ENCODE results near the gene ANKRD34A. TPM values are rescaled to one million over a fixed set of nuclear protein-coding genes. Genes with fewer than 3 reads are reported as not detected.

ANKRD34A gene
- total and polyA plus RNA-seq, 2 donors from 2014 or later = 0.37 to 0.76 TPM

GRCh38 chr1:145974721-145975120 lies 10.3 kb upstream of the ANKRD34A start:
- Histone ChIP-seq H3K9me3 (ENCODE audit: control insufficient read depth in 2 of 3, insufficient read depth in 1 of 3, low read length in 3 of 3) (no peaks in the 10 kb centered on the region), H3K4me3 (ENCODE audit: low read length in 3 of 3) (no peak overlapping the region), H3K36me3 (ENCODE audit: control insufficient read depth in 2 of 3, insufficient read depth in 3 of 3, low read length in 3 of 3) (no peaks in the 10 kb centered on the region), H3K27ac (ENCODE audit: low read depth in 2 of 2, low read length in 2 of 2) (no peak overlapping the region), H3K4me1 (ENCODE audit: control insufficient read depth in 2 of 3, insufficient read depth in 2 of 3, low read depth in 1 of 3, low read length in 3 of 3) (peaks cover 18 to 19% (median 19%) of the 10 kb centered on the region in 3 donors), H3K27me3 (ENCODE audit: control insufficient read depth, insufficient read depth, low read length) (no peaks in the 10 kb centered on the region), H3K9ac (ENCODE audit: low read length in 3 of 3) (no peak overlapping the region)
- intact Hi-C loops (cut with DNase I) = loop anchor here (5.0 kb wide), 1 partner anchor 43 kb away; no protein-coding TSS in a partner anchor
- FAIRE-seq = no peak
- DNase-seq = peak in 1 of 5 donors; percentile 16
- TF ChIP-seq CTCF (IDR thresholded peaks at IDR 0.05; ENCODE audit: borderline replicate concordance, extremely low read depth, insufficient read depth) = no peak

GRCh38 chr1:145972580-145972979 lies 8.2 kb upstream of the ANKRD34A start:
- no peak overlapping the region for H3K9ac ChIP-seq (ENCODE audit: low read length in 3 of 3)
- no peak overlapping the region for H3K27ac ChIP-seq (ENCODE audit: low read depth in 2 of 2, low read length in 2 of 2)
- DNase-seq (no peak), FAIRE-seq (no peak)
- intact Hi-C loops (cut with DNase I) = loop anchor here (5.0 kb wide), 1 partner anchor 45 kb away; no protein-coding TSS in a partner anchor
- TF ChIP-seq CTCF (IDR thresholded peaks at IDR 0.05; ENCODE audit: borderline replicate concordance, extremely low read depth, insufficient read depth) = no peak
- H3K27me3 ChIP-seq (ENCODE audit: control insufficient read depth, insufficient read depth, low read length) = no peaks in the 10 kb centered on the region
- no peak overlapping the region for H3K4me3 ChIP-seq (ENCODE audit: low read length in 3 of 3)
- peaks cover 0 to 4% (median under 1%) of the 10 kb centered on the region in 3 donors for H3K4me1 ChIP-seq (ENCODE audit: control insufficient read depth in 2 of 3, insufficient read depth in 2 of 3, low read depth in 1 of 3, low read length in 3 of 3)
- peaks cover 0 to 1% (median 0%) of the 10 kb centered on the region in 3 donors for H3K9me3 ChIP-seq (ENCODE audit: control insufficient read depth in 2 of 3, insufficient read depth in 1 of 3, low read length in 3 of 3)
- no peaks in the 10 kb centered on the region for H3K36me3 ChIP-seq (ENCODE audit: control insufficient read depth in 2 of 3, insufficient read depth in 3 of 3, low read length in 3 of 3)

- Histone ChIP-seq H3K4me1 (ENCODE audit: control insufficient read depth in 2 of 3, insufficient read depth in 2 of 3, low read depth in 1 of 3, low read length in 3 of 3) (peaks cover 2 to 15% (median 4%) of the 10 kb centered on the region in 3 donors), H3K9me3 (ENCODE audit: control insufficient read depth in 2 of 3, insufficient read depth in 1 of 3, low read length in 3 of 3) (peaks cover 0 to 4% (median 0%) of the 10 kb centered on the region in 3 donors), H3K27ac (ENCODE audit: low read depth in 2 of 2, low read length in 2 of 2) (no peak overlapping the region), H3K4me3 (ENCODE audit: low read length in 3 of 3) (no peak overlapping the region), H3K36me3 (ENCODE audit: control insufficient read depth in 2 of 3, insufficient read depth in 3 of 3, low read length in 3 of 3) (no peaks in the 10 kb centered on the region), H3K9ac (ENCODE audit: low read length in 3 of 3) (no peak overlapping the region), H3K27me3 (ENCODE audit: control insufficient read depth, insufficient read depth, low read length) (no peaks in the 10 kb centered on the region)
- no peak for DNase-seq
- FAIRE-seq = no peak
- intact Hi-C loops (cut with DNase I) = loop anchor here (5.0 kb wide), 1 partner anchor 120 kb away; the partner anchor contains the start of gene NUDT17
- no peak for TF ChIP-seq CTCF (IDR thresholded peaks at IDR 0.05; ENCODE audit: borderline replicate concordance, extremely low read depth, insufficient read depth)
Measured at GRCh38 chr1:145967288-145967687, 2.9 kb upstream of the ANKRD34A start.
